Activated CD8-positive, alpha-beta memory T cell treated with anti-CD3 and anti-CD28 coated beads, Interleukin-2, amount 50 U/mL, for 4 hours (primary cell): ENCODE data around the gene LSP1.

Experiments
- DNase-seq: peaks from one replicate; pipeline ENCODE4 v3.0.0-alpha.2; 2020

LSP1 gene

DNA sequence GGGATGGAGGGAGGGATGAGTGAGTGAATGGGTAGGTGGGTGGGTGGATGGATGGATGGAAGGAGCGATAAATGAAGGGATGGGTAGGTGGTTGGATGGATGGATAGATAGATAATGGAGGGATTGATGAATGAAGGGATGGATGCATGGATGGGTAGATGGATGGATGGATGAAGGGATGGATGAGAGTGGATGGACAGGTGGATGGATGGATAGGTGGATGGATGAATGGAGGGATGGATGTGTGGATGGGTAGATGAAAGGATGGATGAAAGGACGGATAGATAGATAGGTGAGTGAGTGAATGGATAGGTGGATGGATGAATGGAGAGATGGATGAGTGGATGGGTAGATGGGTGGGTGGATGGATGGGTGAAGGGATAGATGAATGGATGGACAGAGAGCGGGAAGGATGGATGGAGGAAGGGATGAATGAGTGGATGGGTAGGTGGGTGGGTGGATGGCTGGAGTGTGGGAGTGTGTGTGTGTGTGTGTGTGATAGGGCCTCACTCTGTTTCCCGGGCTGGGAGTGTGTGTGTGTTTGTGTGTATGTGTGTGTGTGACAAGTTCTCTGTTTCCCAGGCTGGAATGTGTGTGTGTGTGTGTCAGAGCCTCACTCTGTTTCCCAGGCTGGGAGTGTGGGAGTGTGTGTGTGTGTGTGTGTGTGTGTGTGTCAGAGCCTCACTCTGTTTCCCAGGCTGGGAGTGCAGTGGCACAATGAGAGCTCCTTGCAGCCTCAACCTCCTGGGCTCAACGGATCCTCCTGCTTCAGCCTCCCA lies 40.9 kb downstream of the LSP1 start:
- no peak for DNase-seq

DNA sequence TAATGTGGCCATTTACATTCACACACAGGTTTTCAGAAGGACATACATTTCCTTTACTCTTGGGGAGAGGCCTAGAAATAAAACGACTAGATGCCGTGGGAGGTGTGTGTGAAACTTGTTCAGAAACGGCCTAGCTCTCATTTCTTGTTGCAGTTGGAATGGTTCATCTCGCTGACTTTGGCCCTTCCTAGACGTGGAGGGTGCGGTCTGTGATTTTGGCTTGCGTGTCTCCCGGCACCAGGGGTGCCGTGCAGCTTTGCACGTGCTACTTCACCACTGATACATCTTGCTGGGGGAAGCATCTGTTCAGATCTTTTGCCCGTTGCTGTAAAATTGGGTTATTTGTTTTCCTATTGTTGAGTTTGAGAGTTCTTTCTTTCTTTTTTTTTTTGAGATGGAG lies 41.9 kb downstream of the LSP1 start:
- no peak for DNase-seq

- DNase-seq = no peak
Measured at GRCh38 chr11:1896468-1896867, 43.6 kb downstream of the LSP1 start.

DNA sequence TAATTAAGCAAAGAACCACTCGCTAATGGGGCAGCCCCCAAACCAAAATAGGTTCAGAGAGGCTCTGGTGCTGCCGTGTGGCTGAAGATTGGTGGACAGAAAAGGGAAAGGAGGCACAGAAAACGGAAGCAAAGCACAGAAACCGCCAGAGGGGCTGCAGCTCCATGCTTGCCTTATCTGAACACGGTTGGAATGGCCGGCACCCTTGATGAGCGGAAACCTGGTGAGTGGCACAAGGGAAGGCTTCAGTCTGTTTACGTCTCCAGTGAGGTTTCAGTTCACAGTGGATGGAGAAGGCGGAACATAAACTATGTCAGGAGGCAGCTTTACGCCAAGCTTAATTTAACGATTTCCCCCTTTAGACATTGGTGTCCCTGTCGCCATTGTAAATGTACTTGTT lies 44.0 kb downstream of the LSP1 start:
- no peak for DNase-seq

GRCh38 chr11:1899090-1899489 lies 46.2 kb downstream of the LSP1 start:
- DNase-seq = no peak

DNA sequence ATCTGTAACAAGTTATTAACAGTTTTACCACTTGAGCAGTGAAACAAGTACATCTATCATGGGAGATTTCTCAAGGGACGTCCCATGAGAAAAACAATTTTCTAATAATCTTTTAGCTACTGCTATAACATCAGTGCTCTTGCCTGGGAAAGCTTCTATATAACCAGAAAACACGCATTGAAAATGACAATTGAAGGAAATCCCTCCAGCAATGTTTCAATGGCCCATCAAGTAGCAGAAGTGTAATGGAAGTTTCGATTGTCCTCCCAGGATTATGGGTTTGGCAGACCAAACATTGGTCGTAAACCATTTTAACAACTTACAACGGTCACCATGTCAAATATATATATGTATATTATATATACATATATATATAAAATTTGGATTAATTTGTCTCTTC lies 46.8 kb downstream of the LSP1 start:
- DNase-seq = no peak

DNA sequence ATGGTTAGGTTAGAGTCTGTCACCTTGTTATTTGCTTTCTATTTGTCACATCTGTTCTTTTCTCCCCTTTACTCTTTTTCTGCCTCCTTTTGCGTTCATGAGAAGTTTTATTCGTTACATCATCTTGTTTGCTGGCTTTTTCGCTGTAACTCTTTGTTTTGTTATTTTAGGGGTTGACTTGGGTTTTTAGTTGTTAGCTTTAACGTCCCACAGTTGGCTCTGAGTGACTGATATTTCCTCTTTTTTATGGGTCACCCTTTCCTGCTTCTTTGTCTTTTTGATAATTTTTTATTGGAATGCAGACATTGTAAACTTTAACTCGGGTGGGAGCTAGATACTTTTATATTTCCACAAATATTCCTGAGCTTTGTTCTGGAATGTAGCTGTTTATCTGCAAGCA lies 53.3 kb downstream of the LSP1 start:
- DNase-seq = no peak

DNA sequence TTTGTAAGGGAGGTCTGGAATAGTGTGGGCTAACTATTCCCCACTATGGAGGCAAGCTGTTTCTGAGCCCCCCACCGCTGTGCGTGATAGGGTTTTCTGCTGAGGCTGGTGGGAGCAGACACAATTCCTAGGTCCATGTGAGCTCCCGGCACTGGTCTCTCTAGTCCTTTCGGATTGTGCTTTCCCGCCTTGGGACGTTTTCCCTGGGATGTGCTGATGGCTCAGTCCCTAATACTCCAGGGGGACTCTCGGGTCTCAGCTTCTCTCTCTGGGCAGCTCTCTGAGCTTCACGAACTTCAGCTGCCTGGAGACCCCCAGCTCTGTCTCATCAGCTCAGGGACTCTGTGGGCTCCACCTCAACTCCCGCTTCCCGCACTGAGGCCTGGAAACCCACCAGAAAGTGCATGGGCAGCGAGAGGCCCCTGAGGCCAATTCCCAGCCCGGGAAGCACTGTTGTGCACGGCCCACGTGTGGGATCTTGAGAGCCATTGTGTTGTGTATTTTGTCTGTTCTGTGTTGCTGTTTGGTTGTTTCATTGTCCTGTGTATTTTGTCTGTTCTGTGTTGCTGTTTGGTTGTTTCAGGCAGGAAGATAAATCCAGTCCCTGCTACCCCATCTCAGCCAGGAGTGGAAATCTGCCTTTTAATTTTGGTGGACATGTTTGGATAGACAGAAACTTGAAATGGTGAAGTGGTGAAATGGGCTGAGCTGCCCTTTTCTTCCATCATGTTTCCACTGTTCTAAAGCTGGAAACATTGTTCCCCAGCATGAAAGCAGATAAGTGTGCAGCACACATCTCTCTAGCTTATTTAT lies 53.9 kb downstream of the LSP1 start:
- no peak for DNase-seq

- DNase-seq = no peak
Measured at GRCh38 chr11:1908618-1909017, 55.7 kb downstream of the LSP1 start.

GRCh38 chr11:1909524-1909923 lies 56.6 kb downstream of the LSP1 start:
- no peak for DNase-seq

DNA sequence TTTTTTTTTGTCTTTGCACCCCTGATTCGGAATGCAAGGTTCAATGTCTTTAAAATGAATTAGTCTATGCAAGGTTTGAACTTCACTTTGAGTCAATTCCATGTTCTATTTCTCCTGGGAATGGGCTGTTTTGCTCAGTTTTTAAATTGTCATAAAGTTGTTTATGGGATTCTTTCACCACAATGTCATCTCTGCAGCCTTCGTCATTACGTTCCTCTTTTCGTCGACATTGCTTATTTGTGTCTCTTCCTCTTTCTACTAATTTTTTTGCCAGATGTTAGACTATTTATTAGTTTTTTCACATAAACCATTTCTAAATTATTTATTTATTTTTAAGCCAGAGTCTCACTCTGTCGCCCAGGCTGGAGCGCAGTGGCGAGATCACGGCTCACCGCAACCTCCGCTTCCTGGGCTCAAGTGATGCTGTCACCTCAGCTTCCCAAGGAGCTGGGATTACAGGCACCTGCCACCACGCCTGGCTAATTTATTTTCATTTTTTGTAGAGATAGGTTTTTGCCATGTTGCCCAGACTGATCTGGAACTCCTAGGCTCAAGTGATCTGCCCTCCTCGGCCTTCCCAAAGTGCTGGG lies 59.5 kb downstream of the LSP1 start:
- no peak for DNase-seq

DNA sequence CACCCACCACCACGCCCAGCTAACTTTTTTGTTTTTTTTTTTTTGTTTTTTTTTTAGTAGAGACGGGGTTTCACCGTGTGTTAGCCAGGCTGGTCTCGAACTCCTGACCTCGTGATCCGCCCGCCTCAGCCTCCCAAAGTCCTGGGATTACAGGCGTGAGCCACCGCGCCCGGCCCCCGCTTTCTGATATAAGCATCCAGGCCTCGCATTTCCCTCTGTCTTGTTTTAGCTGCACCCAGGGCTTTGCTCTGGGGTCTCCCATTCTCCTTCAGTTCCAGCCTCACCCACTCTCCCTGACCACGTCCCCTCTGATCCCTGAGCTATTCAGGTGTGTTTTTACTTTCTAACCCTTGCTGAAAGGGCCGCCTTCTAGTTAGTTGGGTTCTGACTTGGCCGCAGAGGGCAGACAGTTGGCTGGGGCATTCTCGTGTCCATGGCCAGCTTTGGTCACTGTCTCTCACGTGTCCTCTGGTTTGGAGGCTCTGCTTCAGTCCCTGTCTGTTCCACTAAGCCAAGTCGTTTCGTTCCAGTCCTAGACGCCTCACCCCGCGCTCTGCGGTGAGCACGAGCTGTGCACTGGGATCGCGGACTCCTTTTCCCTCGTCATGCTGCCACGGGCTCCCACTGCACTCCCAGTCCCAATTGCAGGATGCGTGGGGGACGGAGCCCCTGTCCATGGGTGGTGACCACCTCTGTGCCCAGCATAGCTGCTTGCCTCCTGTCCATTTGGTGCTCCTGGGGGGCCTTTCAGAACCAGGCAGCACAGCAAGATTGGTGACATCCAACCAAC lies 60.6 kb downstream of the LSP1 start:
- no peak for DNase-seq

DNA sequence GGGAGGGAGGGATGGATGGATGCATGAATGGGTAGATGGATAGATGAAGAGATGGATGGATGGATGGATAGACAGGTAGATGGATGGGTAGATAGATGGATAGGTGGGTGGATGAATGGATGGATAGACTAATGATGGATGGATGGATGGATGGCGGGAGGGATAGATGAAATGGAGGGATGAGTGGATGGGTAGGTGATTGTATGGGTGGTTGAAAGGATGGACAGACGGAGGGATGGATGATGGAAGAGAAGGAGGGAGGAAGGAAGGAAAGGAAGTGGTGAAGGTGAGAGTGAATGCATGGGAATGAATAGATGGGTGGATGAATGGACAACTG lies 62.9 kb downstream of the LSP1 start:
- DNase-seq = no peak

- no peak for DNase-seq
Measured at GRCh38 chr11:1916132-1916985, 63.5 kb downstream of the LSP1 start.

GRCh38 chr11:1916986-1917522 lies 64.2 kb downstream of the LSP1 start:
- no peak for DNase-seq

DNA sequence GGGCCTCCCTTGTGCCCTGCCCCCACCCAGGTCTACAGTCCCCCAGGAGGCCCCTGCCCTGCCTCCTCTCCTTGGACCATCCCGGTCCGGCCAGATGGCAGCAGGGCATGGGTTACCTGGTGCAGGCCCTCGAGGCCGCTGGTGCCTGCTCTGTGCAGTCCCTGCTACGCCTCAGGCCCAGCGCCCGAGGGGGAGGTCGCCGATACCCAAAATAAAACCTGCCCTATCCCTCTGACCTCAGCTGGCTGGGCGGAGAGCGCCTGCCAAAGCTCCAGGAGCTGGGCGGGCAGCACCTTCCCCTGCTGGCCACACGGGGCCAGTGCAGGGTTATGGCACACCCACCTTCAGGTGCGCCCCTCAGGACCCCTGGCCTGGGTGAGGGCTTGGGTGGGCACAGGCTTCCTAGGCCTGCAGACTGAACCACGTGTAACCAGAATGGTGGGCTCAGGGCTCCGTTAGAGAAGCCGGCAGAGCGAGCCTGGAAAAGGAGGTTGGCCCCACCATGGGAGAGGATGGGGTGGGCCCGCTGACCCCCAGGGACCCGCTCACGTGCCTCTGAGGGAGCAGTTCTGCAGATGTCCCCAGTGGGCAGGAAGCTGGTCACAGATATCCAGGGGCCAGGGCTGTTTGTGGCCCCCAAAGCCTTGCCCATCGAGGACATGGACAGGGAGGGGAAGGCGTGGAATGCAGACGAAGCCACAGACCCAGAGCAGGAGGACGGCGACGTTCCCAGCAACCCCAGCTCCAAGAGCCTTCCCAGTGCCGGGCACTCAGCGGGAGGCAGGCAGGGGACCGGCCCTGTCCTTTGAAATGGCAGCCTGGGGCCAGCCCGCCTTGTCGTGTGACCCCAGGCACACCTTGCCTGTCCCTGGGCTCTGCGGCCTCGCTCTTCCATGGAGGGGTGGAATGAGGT lies 64.9 kb downstream of the LSP1 start:
- DNase-seq = no peak

DNA sequence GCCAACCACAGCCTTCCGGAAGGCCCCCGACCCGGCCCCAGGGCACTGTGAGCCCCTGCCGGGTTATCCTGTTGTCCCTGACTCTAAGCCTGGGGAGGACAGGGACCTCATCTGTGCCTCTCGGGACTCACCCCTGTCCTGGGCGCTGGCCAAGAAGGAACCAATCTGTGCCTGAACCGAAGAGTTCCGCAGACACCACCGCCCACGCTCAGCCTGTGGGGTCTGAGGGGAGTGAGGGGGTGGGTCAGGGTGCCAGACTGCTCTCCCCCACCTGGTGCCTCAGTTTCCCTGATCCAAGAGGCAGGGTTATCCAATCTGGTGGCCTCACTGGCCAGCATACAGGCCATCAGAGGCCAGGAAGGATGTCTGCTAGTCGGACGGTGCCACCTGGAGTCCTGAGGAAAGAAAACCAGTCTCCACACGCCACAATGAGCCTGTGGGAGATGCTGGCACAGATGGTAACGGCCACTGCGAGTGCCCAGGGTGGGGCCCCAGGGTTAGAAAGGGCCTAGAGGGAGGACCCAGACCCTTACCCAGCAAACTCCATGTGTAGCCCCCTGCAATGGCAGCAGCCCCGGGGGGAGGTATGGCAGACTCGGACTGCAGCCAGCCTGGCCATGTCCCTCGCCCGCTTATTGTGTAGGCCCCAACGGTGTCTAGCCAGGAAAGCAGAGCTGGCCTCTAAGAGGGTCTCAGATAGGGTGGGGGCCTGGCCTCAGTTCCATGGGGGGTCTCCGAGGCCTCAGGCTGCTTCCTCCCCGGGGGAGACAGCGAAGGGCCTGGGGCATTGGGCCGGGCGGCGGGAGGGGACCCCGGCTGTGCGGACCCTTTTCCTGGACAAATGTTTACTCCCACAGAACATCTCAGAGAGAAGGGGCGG lies 65.8 kb downstream of the LSP1 start:
- DNase-seq = no peak

DNA sequence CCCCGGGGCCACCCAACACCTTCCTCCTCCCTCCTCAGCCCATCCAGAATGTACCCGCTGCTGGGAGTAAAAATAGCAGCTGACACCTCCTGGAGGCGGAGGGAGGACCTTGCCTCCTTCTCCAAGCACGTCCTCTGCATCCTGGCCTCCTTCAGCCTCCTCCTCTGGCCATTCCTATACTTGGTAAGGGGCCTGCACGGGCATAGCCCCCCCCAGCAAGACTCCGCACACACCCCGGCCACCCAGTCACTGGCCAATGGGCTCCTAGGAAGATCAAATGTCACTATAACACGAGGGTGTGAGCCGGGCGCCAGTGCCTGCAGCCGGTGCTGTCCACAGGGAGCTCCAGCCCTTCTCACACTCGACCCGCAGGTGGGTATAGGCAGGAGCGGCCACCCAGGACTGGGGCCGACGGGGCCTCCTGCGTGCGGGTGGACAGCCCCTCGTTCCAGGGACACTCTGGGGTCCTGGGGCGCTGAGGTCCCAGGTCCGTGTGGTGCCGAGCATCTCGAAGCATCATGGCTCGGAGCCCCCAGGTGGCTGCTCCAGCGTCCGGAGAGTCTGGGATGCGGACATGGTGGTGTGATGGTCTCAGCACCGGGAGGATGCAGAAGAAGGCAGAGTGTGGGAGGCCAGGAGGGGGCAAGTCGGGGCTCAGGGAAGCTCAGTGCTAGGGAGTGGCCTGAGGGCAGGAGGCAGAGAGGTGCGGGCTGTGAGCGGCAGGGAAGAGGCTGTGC lies 66.7 kb downstream of the LSP1 start, which contains the start of gene TNNT3:
Gene TNNT3 (plus strand): TSS at position 313 of the 737 bp plus-strand sequence. CDS start 3,172 bp downstream, outside the sequence.
- DNase-seq = no peak
